ENCODE data around the gene CNN3.

Gene CNN3

DNA sequence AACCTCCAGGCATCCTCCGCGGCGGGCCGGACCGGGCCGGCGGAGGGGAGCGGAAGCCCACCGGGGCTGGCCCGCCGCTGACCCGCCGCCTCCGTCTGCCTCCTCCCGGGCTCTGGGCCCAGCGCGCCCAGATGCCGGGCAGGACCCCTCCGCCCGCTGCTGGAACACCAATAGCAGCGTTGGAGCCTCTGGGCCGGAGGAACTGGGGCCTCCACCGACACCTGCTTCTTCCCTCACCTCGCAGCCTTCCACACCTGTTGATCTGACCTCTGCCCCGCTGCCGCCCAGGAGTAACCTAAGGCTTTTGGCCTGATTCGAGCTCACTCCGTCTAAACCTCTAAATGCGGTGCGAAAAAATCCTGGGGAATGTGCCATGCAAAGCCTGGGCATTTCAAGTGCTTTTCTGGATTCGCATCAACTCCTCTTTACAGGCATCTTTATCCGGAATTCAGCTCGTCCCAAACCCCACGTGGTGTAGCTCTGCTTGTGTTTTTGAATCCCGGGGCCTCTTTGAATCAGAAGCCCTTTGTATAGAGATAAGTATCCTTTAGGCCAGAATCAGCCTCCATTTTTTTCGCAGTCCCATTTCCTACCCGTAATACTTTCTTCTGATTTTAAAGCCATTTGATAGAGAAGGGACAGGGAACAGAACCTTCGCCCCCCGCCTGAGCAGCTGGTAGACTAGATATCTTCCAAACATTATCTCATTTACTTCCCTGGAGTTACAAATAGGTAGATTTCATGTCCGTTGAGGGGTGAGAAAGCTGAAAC, 680 bp upstream of the CNN3 start:
- no peak; the same call in 2 of the 3 replicates for ATAC-seq
- TF ChIP-seq TSHZ2 (CRISPR knock-in tag; IDR thresholded peaks at IDR 0.05) = 0 out of 2 replicates have a peak, but pooled peaks have one; percentile 10
- TF ChIP-seq BACH2 (CRISPR knock-in tag; IDR thresholded peaks at IDR 0.05; ENCODE audit: borderline replicate concordance) = no peak
- TF ChIP-seq SNAI2 (CRISPR knock-in tag; IDR thresholded peaks at IDR 0.05) = no peak
- TF ChIP-seq, protein P1, sequence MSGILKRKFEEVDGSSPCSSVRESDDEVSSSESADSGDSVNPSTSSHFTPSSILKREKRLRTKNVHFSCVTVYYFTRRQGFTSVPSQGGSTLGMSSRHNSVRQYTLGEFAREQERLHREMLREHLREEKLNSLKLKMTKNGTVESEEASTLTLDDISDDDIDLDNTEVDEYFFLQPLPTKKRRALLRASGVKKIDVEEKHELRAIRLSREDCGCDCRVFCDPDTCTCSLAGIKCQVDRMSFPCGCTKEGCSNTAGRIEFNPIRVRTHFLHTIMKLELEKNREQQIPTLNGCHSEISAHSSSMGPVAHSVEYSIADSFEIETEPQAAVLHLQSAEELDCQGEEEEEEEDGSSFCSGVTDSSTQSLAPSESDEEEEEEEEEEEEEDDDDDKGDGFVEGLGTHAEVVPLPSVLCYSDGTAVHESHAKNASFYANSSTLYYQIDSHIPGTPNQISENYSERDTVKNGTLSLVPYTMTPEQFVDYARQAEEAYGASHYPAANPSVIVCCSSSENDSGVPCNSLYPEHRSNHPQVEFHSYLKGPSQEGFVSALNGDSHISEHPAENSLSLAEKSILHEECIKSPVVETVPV (CRISPR knock-in tag; IDR thresholded peaks at IDR 0.05) = no peak
- TF ChIP-seq ARNTL (CRISPR knock-in tag; IDR thresholded peaks at IDR 0.05; ENCODE audit: borderline replicate concordance, low read depth) = no peak
- TF ChIP-seq ZNF70 (CRISPR knock-in tag; IDR thresholded peaks at IDR 0.05) = peak; percentile 87
- no peak for TF ChIP-seq PPARA (CRISPR knock-in tag; IDR thresholded peaks at IDR 0.05; ENCODE audit: borderline replicate concordance)

DNA sequence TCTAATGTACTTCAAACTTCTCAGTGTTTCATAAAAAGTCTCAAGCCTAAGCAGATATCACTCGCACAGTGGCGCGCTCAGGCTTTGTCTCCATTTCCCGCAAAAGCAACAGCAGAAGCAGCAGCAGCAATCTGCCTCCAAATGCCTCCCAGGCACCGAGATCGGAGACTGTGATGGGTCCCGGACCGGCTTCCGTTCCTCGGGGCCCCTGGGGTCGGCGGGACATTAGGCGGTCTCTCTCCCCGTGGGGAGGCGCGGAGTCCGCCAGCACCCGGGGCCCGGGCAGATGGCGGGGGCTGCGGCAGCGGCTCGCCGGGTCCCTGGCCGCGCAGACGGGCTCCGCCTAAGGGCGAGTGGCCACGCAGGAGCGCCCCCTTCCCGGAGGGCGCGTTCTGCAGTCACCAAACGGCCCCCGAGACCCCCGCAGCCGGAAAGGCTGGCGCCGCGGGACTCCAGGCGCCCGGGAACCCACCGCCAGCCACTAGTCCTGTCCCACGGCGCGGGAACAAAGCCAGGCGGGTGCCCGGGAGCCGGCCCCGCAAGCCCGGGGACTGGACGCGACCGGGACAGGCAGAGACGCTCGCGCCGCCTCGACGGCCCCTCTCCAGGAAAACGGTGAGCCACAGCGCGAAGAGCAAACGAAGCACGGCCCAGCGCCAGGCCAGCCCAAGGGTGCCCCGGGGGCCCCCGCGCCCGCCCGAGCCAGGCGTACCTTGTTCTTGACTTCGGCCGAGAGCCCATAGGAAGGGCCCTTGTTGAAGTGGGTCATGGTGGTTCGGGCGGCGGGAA, 590 bp downstream of the CNN3 start:
- no peak for TF ChIP-seq SNAI2 (CRISPR knock-in tag; IDR thresholded peaks at IDR 0.05)
- TF ChIP-seq, protein P1 (CRISPR knock-in tag; IDR thresholded peaks at IDR 0.05) = no peak
- TF ChIP-seq ZNF8 (CRISPR knock-in tag; IDR thresholded peaks at IDR 0.05) = no peak
- TF ChIP-seq ISL1 (CRISPR knock-in tag; IDR thresholded peaks at IDR 0.05) = no peak
- TF ChIP-seq, protein P2, sequence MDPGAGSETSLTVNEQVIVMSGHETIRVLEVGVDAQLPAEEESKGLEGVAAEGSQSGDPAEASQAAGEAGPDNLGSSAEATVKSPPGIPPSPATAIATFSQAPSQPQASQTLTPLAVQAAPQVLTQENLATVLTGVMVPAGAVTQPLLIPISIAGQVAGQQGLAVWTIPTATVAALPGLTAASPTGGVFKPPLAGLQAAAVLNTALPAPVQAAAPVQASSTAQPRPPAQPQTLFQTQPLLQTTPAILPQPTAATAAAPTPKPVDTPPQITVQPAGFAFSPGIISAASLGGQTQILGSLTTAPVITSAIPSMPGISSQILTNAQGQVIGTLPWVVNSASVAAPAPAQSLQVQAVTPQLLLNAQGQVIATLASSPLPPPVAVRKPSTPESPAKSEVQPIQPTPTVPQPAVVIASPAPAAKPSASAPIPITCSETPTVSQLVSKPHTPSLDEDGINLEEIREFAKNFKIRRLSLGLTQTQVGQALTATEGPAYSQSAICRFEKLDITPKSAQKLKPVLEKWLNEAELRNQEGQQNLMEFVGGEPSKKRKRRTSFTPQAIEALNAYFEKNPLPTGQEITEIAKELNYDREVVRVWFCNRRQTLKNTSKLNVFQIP (CRISPR knock-in tag; IDR thresholded peaks at IDR 0.05; ENCODE audit: borderline replicate concordance, low read depth) = no peak
- no peak for TF ChIP-seq BACH2 (CRISPR knock-in tag; IDR thresholded peaks at IDR 0.05; ENCODE audit: borderline replicate concordance)
- peak; percentile 69 for ATAC-seq

GRCh38 chr1:94925561-94926125, 1.3 kb downstream of the CNN3 start:
- TF ChIP-seq ZC3H10 (CRISPR knock-in tag; IDR thresholded peaks at IDR 0.05) = no peak
- TF ChIP-seq, protein P3, sequence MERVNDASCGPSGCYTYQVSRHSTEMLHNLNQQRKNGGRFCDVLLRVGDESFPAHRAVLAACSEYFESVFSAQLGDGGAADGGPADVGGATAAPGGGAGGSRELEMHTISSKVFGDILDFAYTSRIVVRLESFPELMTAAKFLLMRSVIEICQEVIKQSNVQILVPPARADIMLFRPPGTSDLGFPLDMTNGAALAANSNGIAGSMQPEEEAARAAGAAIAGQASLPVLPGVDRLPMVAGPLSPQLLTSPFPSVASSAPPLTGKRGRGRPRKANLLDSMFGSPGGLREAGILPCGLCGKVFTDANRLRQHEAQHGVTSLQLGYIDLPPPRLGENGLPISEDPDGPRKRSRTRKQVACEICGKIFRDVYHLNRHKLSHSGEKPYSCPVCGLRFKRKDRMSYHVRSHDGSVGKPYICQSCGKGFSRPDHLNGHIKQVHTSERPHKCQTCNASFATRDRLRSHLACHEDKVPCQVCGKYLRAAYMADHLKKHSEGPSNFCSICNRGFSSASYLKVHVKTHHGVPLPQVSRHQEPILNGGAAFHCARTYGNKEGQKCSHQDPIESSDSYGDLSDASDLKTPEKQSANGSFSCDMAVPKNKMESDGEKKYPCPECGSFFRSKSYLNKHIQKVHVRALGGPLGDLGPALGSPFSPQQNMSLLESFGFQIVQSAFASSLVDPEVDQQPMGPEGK (CRISPR knock-in tag; IDR thresholded peaks at IDR 0.05; ENCODE audit: borderline replicate concordance) = 0 out of 2 replicates have a peak, but pooled peaks have one; percentile 45
- ATAC-seq = peak; percentile 60

GRCh38 chr1:94925004-94925403, 1.9 kb downstream of the CNN3 start:
- no peak for ATAC-seq
- TF ChIP-seq ZNF565 (CRISPR knock-in tag; conservative IDR thresholded peaks at IDR 0.05; ENCODE audit: low read depth) (no peak), TOX (CRISPR knock-in tag; IDR thresholded peaks at IDR 0.05; ENCODE audit: borderline replicate concordance) (no peak), ZNF8 (CRISPR knock-in tag; IDR thresholded peaks at IDR 0.05) (no peak), SNAI2 (CRISPR knock-in tag; IDR thresholded peaks at IDR 0.05) (no peak), BACH2 (CRISPR knock-in tag; IDR thresholded peaks at IDR 0.05; ENCODE audit: borderline replicate concordance) (no peak), TSHZ2 (CRISPR knock-in tag; IDR thresholded peaks at IDR 0.05) (no peak)
- TF ChIP-seq, protein P1 (CRISPR knock-in tag; IDR thresholded peaks at IDR 0.05) = no peak
- TF ChIP-seq, protein P3 (CRISPR knock-in tag; IDR thresholded peaks at IDR 0.05; ENCODE audit: borderline replicate concordance) = no peak

Measured in SK-N-SH treated with all-trans-retinoic acid at 6 μM for 48 hours (cell line).